K562 (cell line): Measurements from ENCODE around the gene ACTR5. TPM values are rescaled to one million over a fixed set of nuclear protein-coding genes. Genes with fewer than 3 reads are reported as not detected.

Experiments
- ATAC-seq: fragments of 200-7000 bp; cut with Tn5 transposase; 3 replicates; pipeline ENCODE4 v1.9.1; 2020; ENCODE audit warnings: moderate library complexity
- BruUV-seq: library from RNA; stranded (reverse); fragments of 400-500 nt; replicated peaks from 2 replicates; lab custom pipeline; 2021; lab: Mats Ljungman, UMichigan
- CTCF ChIA-PET: fragments of 300-600 bp; formaldehyde crosslinking; extraction: SDS; loops from one replicate; lab custom pipeline; 2021; ENCODE audit warnings: low intra/inter-chr PET ratio; lab: Yijun Ruan, JAX
- POLR2A ChIA-PET: fragments of 300-600, 350-650 bp; sonication (Branson Sonifier 250); formaldehyde crosslinking; extraction: SDS; loops from one replicate; lab custom pipeline; 2021; ENCODE audit warnings: antibody characterized with exemption, inconsistent platforms; lab: Yijun Ruan, JAX
- DNase-seq, 4 experiments: peaks; one replicate each; pipeline versions ENCODE4 v3.0.0 to v3.0.0-alpha.2; 2011 to 2018; ENCODE audit warnings: low spot score in 3 of 4, mixed read lengths in 3 of 4; ENCODE audit errors: extremely low read depth in 1 of 4
- FAIRE-seq: peaks from 2 replicates; lab custom pipeline; 2011; peaks lifted over from hg19 to GRCh38; lab: Jason Lieb, UNC
- H2AFZ ChIP-seq: 2 replicates; pipeline ENCODE4 v1.6.0; 2011; ENCODE audit warnings: low read depth, low read length, control low read depth, inconsistent platforms
- H3K27ac ChIP-seq: fragments of 200-600 bp; 3 replicates; pipeline ENCODE4 v1.8.0; 2011; ENCODE audit warnings: low read depth, mild to moderate bottlenecking, control low read depth, inconsistent platforms, low read length, moderate library complexity, mixed read lengths; ENCODE audit errors: extremely low read depth
- H3K27me3 ChIP-seq, 2 experiments: fragments of 300-600 bp in 1 of 2; 2 replicates in 1 of 2; 3 replicates in 1 of 2; pipeline versions ENCODE4 v1.6.0 to v1.8.0; 2011; ENCODE audit warnings: inconsistent platforms in 2 of 2, low read length in 2 of 2, mild to moderate bottlenecking in 1 of 2, mixed read lengths in 1 of 2, moderate library complexity in 1 of 2; ENCODE audit not compliant: control insufficient read depth in 2 of 2, insufficient read depth in 2 of 2
- H3K36me3 ChIP-seq: fragments of 300-600 bp; 3 replicates; pipeline ENCODE4 v1.8.0; 2011; ENCODE audit warnings: mild to moderate bottlenecking, low read length, inconsistent platforms; ENCODE audit not compliant: control insufficient read depth, insufficient read depth
- H3K4me1 ChIP-seq, 2 experiments: fragments of 200-600 bp in 1 of 2; replicated peaks in 1 of 2; 2 replicates in 1 of 2; 3 replicates in 1 of 2; pipeline versions ENCODE4 v1.5.1 to v1.8.0; 2011; ENCODE audit warnings: inconsistent platforms in 2 of 2, low read length in 2 of 2, mild to moderate bottlenecking in 1 of 2, mixed read lengths in 1 of 2, moderate library complexity in 1 of 2; ENCODE audit not compliant: control insufficient read depth in 2 of 2, insufficient read depth in 2 of 2
- H3K4me2 ChIP-seq: 2 replicates; pipeline ENCODE4 v1.6.1; 2011; ENCODE audit warnings: low read length, control low read depth, inconsistent platforms, mixed read lengths; ENCODE audit not compliant: insufficient read depth
- H3K4me3 ChIP-seq: fragments of 200-600 bp; sonication (generic), shearing (Covaris generic); 2 replicates; pipeline ENCODE4 v1.5.1; 2016; ENCODE audit warnings: control low read depth, inconsistent platforms
- H3K79me2 ChIP-seq: fragments of 200-600 bp; 3 replicates; pipeline ENCODE4 v1.8.0; 2011; ENCODE audit warnings: low read length, inconsistent platforms; ENCODE audit not compliant: control insufficient read depth, insufficient read depth
- H3K9ac ChIP-seq, 2 experiments: 2 replicates each; pipeline versions ENCODE4 v1.6.0 to v1.6.1; 2011; ENCODE audit warnings: low read depth in 2 of 2, low read length in 2 of 2, control low read depth in 1 of 2, inconsistent platforms in 1 of 2, mild to moderate bottlenecking in 1 of 2, mixed read lengths in 1 of 2; ENCODE audit not compliant: insufficient read depth in 1 of 2
- H3K9me1 ChIP-seq: one replicate; pipeline ENCODE4 v1.6.0; 2011; ENCODE audit warnings: inconsistent platforms, mild to moderate bottlenecking, low read length, moderate library complexity; ENCODE audit not compliant: control insufficient read depth, insufficient read depth
- H3K9me3 ChIP-seq: replicated peaks from 2 replicates; pipeline ENCODE4 v1.5.1; 2011; ENCODE audit warnings: low read depth, low read length, inconsistent platforms; ENCODE audit not compliant: control insufficient read depth, insufficient read depth
- H4K20me1 ChIP-seq: replicated peaks from 2 replicates; pipeline ENCODE4 v1.6.1; 2011; ENCODE audit warnings: low read length, inconsistent platforms, mixed read lengths; ENCODE audit not compliant: control insufficient read depth, insufficient read depth
- BHLHE40 ChIP-seq: IDR thresholded peaks from 2 replicates; pipeline ENCODE4 v1.6.1; 2011; ENCODE audit warnings: low read length, improper control_type of control experiment
- CHD4 ChIP-seq: fragments of 200-600 bp; sonication (generic); IDR thresholded peaks from 3 replicates; pipeline ENCODE4 v1.6.1; 2012; ENCODE audit warnings: low read depth, mild to moderate bottlenecking, mixed read lengths, low read length, inconsistent platforms; ENCODE audit not compliant: insufficient read depth, insufficient replicate concordance, poor library complexity, severe bottlenecking
- CREM ChIP-seq: IDR thresholded peaks from 2 replicates; pipeline ENCODE4 v1.6.1; 2014; ENCODE audit warnings: antibody characterized with exemption, low read depth
- ETS2 ChIP-seq: IDR thresholded peaks from 2 replicates; pipeline ENCODE4 v1.6.1; 2016; ENCODE audit warnings: borderline replicate concordance, missing genetic modification characterization, mild to moderate bottlenecking, moderate library complexity, missing compliant biosample characterization; ENCODE audit not compliant: poor library complexity, severe bottlenecking
- STAT6 ChIP-seq: sonication (generic); formaldehyde crosslinking; IDR thresholded peaks from 2 replicates; pipeline ENCODE4 v1.8.1; 2023; ENCODE audit warnings: mild to moderate bottlenecking, missing genetic modification reagents
- TRIM24 ChIP-seq, 2 experiments: fragments of 450-650 bp; IDR thresholded peaks; 2 replicates each; pipeline ENCODE4 v1.6.1; 2016
- XRCC3 ChIP-seq: fragments of 450-650 bp; IDR thresholded peaks from 2 replicates; pipeline ENCODE4 v1.6.1; 2017; ENCODE audit warnings: mild to moderate bottlenecking, moderate library complexity
- ZNF121 ChIP-seq: sonication (generic); formaldehyde crosslinking; conservative IDR thresholded peaks from 2 replicates; pipeline ENCODE4 v1.8.0; 2022; ENCODE audit warnings: missing genetic modification reagents
- WGBS: fragments of 100-300 bp; shearing (Covaris generic); methylation state at CpG from one replicate; pipeline ENCODE4 v1.1.6; 2016; ENCODE audit warnings: low coverage, mixed read lengths; ENCODE audit not compliant: insufficient coverage; ENCODE audit errors: missing lambda C conversion rate; 5-methylcytosine and 5-hydroxymethylcytosine counted together
- in situ Hi-C: fragments of 300-500 bp; cut with MboI; formaldehyde crosslinking; loops from 4 replicates; pipeline ENCODE4 v1.15.0; 2018; ENCODE audit warnings: inconsistent platforms, mixed read lengths
- intact Hi-C: fragments of 100-400 bp; cut with micrococcal nuclease; formaldehyde crosslinking; loops from 2 replicates; pipeline ENCODE4 v1.14.2; 2022
- polyA plus RNA-seq, 8 experiments: library from polyadenylated mRNA; depleted of rRNA in 4 of 8; stranded (reverse) in 5 of 8; unstranded in 3 of 8; fragments of >200 nt; fragmentation: Nextera tagmentation in 2 of 8; fragmentation: Illumina TruSeq in 1 of 8; extraction: Ambion mirVana in 2 of 8; extraction: Trizol in 1 of 8; gene quantifications; 2 replicates each; pipeline versions ENCODE4 v1.2.1 to v1.2.3, GENCODE V29; 2011 to 2014; ENCODE audit warnings: inconsistent platforms in 1 of 8, missing spikeins in 1 of 8
- total RNA-seq, 7 experiments: library from RNA; depleted of rRNA in 6 of 7; stranded (reverse); fragments of >200 nt in 6 of 7; fragmentation: Illumina TruSeq in 2 of 7; extraction: Trizol in 2 of 7; gene quantifications; 2 replicates each; pipeline versions ENCODE4 v1.2.1 to v1.2.3, GENCODE V29; 2011 to 2021; ENCODE audit warnings: low replicate concordance in 1 of 7

Gene ACTR5
- total and polyA plus RNA-seq, 9 of the 15 experiments (the other 6 are each of a cell fraction or from before 2014, with no cell fraction given) = 0.93 to 18.8 (median 12.9) TPM

GRCh38 chr20:38806855-38807655 lies 58.8 kb downstream of the ACTR5 start:
- CTCF ChIA-PET = no interaction called here
- no peak overlapping the region; the same call in 1 of the 2 replicates for H3K4me2 ChIP-seq
- in situ Hi-C loops = no loop called here

More at GRCh38 chr20:38806855-38807655, 58.8 kb downstream of the ACTR5 start:
- no peak for DNase-seq
- Histone ChIP-seq H3K4me3 (peak overlapping the region; percentile 55), H3K27me3 (peaks cover 0 to 10% of the 10 kb centered on the region in 2 experiments; a peak in 2 of 5 replicates), H3K4me1 (peaks cover 10 to 27% of the 10 kb centered on the region in 2 experiments), H2AFZ (no peak overlapping the region), H3K27ac (no peak overlapping the region), H3K36me3 (no peaks in the 10 kb centered on the region), H3K79me2 (no peaks in the 10 kb centered on the region; the same call in 2 of the 3 replicates), H3K9me1 (no peaks in the 10 kb centered on the region), H3K9ac (no peak overlapping the region), H3K9me3 (no peaks in the 10 kb centered on the region), H4K20me1 (no peaks in the 10 kb centered on the region; the same call in 1 of the 2 replicates)
- WGBS = 71% methylated on average over 29 of the region's 32 CpGs
- intact Hi-C loops = loop anchor here (5.0 kb wide), 2 partner anchors 55 to 85 kb away; no protein-coding TSS in a partner anchor
- POLR2A ChIA-PET = interaction anchor here (0.9 kb wide), 1 partner anchor 11 kb away, joined by 4 read pairs; no protein-coding TSS in a partner anchor
- no TSS peak for BruUV-seq
- no peak for FAIRE-seq
- TF ChIP-seq BHLHE40 (no peak), STAT6 (CRISPR knock-in tag) (no peak), CREM (no peak), ETS2 (no peak), CHD4 (no peak), XRCC3 (no peak), ZNF121 (CRISPR knock-in tag) (no peak), TRIM24 (IDR thresholded peaks at IDR 0.05) (no peak)
- ATAC-seq = no peak
